ENCODE results near the gene HACD1. TPM values are rescaled to one million over a fixed set of nuclear protein-coding genes. Genes with fewer than 3 reads are reported as not detected.

The HACD1 gene
- under 1 TPM; 0.47 to 0.69 TPM for total RNA-seq

GRCh38 chr10:17617031-17617911 is at the start of gene HACD1:
TSS of gene HACD1 (minus strand) at chr10:17617374. CDS start at chr10:17617339, 35 bp downstream.
- DNase-seq: peak; percentile 51
- ChIA-PET POLR2A (no interaction called here), CTCF (interaction anchor here (0.7 to 2.2 kb wide), 6 partner anchors 10 to 30 kb away, joined by 3 to 8 read pairs (median 4); partner anchors contain the start of gene STAM)
- Mint-ChIP-seq H3K9me3 (no peaks in the 10 kb centered on the region), H3K27me3 (peaks cover 21% of the 10 kb centered on the region), H3K27ac (no peak within 1 kb of the TSS), H3K36me3 (ENCODE audit: low read depth) (no peaks in the 10 kb centered on the region), H3K4me3 (peak within 1 kb of the TSS; percentile 81), H3K4me1 (peaks cover 5% of the 10 kb centered on the region)

GRCh38 chr10:17665747-17666146 is 48.6 kb upstream of the HACD1 start:
- no peaks in the 10 kb centered on the region for H3K9me3 Mint-ChIP-seq
- DNase-seq: no peak
- H3K27ac Mint-ChIP-seq: no peak overlapping the region
- CTCF ChIA-PET: no interaction called here
- peaks cover 32% of the 10 kb centered on the region for H3K36me3 Mint-ChIP-seq (ENCODE audit: low read depth)
- H3K4me3 Mint-ChIP-seq: no peak overlapping the region
- POLR2A ChIA-PET: no interaction called here
- no peaks in the 10 kb centered on the region for H3K27me3 Mint-ChIP-seq
- peaks cover 41% of the 10 kb centered on the region for H3K4me1 Mint-ChIP-seq

DNA sequence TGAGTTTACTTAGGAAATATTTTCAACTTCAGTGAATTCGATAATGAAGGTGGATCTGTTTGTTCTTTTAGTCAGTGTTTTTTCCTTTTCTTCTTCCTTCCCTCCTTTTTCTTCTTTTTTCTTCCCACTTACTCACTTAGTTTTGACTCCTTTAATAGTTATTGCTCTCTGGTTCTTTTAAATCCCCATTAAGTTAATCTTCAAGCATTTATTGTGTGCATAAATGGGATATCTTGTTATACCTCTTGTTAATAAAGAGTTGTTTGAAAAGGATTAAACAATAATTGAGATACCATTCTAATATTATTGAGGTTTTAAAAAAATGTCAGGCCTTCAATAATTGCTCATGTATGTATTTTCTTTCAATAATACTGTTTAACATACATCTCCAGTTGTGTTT is 46.3 kb upstream of the HACD1 start:
- CTCF ChIA-PET: interaction anchor here (1.6 kb wide), 1 partner anchor 20 kb away, joined by 8 read pairs; the partner anchor contains the start of gene STAM
- POLR2A ChIA-PET: no interaction called here

GRCh38 chr10:17662193-17663138 is 45.3 kb upstream of the HACD1 start:
- Mint-ChIP-seq H3K9me3 (peaks cover 3% of the 10 kb centered on the region), H3K4me1 (peaks cover 20% of the 10 kb centered on the region), H3K36me3 (ENCODE audit: low read depth) (peaks cover 28% of the 10 kb centered on the region), H3K27ac (no peak overlapping the region), H3K4me3 (no peak overlapping the region), H3K27me3 (no peaks in the 10 kb centered on the region)
- ChIA-PET POLR2A (no interaction called here), CTCF (interaction anchor here (0.6 to 1.6 kb wide), 5 partner anchors 11 to 969 kb away, joined by 3 to 8 read pairs (median 4); partner anchors contain the start of gene STAM)
- DNase-seq: no peak

More for the DNA sequence above, 46.3 kb upstream of the HACD1 start:
- Mint-ChIP-seq H3K36me3 (ENCODE audit: low read depth) (peaks cover 33% of the 10 kb centered on the region), H3K4me3 (no peak overlapping the region), H3K27me3 (no peaks in the 10 kb centered on the region), H3K4me1 (peaks cover 24% of the 10 kb centered on the region), H3K27ac (no peak overlapping the region), H3K9me3 (no peaks in the 10 kb centered on the region)
- no peak for DNase-seq

- Mint-ChIP-seq H3K27me3 (no peaks in the 10 kb centered on the region), H3K36me3 (ENCODE audit: low read depth) (peaks cover 34% of the 10 kb centered on the region), H3K4me3 (no peak overlapping the region), H3K4me1 (peaks cover 23% of the 10 kb centered on the region), H3K27ac (no peak overlapping the region), H3K9me3 (peaks cover 4% of the 10 kb centered on the region)
- DNase-seq: no peak
- ChIA-PET POLR2A (no interaction called here), CTCF (interaction anchor here (1.1 to 1.2 kb wide), 2 partner anchors 10 to 14 kb away, joined by 3 to 4 read pairs; no protein-coding TSS in a partner anchor)
Measured at GRCh38 chr10:17661510-17661909, 44.3 kb upstream of the HACD1 start.

DNA sequence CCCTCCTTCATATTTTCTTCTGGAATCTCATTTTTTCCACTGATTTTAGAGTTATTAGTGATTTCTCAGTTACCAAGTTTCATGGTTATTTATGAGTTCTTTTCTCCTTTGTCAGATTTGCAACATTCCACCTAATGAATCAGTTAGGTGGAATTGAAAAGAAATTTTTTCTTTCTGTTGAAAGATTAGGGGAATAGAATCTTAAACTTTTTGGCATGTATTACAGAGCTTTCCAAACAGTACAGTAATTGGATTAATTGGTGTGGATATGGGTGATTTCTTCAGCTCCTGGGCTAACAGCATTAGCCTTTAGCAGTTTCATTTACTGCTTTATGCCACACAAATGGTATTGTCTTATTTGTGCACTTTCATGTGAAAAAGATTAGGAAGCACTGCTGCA is 43.7 kb upstream of the HACD1 start:
- DNase-seq: no peak
- H3K27ac Mint-ChIP-seq: no peak overlapping the region
- H3K4me1 Mint-ChIP-seq: peaks cover 25% of the 10 kb centered on the region
- CTCF ChIA-PET: no interaction called here
- no peak overlapping the region for H3K4me3 Mint-ChIP-seq
- POLR2A ChIA-PET: no interaction called here
- H3K9me3 Mint-ChIP-seq: peaks cover 8% of the 10 kb centered on the region
- H3K27me3 Mint-ChIP-seq: no peaks in the 10 kb centered on the region
- H3K36me3 Mint-ChIP-seq (ENCODE audit: low read depth): peaks cover 38% of the 10 kb centered on the region

- ChIA-PET POLR2A (no interaction called here), CTCF (no interaction called here)
- Mint-ChIP-seq H3K27ac (no peak overlapping the region), H3K9me3 (peaks cover 15% of the 10 kb centered on the region), H3K27me3 (no peaks in the 10 kb centered on the region), H3K4me1 (peaks cover 40% of the 10 kb centered on the region), H3K4me3 (no peak overlapping the region), H3K36me3 (ENCODE audit: low read depth) (peaks cover 52% of the 10 kb centered on the region)
- DNase-seq: no peak
Measured at GRCh38 chr10:17659365-17659764, 42.2 kb upstream of the HACD1 start.

DNA sequence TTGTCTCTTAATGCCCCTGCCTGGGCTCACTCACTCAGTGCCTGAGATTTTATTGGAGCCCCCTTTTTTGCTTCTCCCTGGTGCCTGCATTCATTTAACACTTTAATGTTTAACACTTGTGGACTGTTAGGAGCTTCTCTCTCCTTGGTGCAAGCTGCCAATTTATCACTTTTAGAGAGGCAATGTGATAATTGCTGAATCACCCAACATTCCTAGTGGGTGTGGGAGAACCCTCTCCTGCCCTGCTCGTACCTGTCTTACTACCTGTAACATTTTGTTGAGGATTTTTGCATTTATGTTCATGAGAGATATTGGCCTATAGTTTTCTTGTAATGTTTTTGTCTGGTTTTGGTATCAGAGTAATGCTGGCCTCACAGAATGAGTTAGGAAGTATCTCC is 39.9 kb upstream of the HACD1 start:
- Mint-ChIP-seq H3K27ac (no peak overlapping the region), H3K36me3 (ENCODE audit: low read depth) (peaks cover 60% of the 10 kb centered on the region), H3K4me3 (no peak overlapping the region), H3K9me3 (peaks cover 30% of the 10 kb centered on the region), H3K27me3 (no peaks in the 10 kb centered on the region), H3K4me1 (peaks cover 32% of the 10 kb centered on the region)
- POLR2A ChIA-PET: no interaction called here
- CTCF ChIA-PET: interaction anchor here (0.9 to 1.0 kb wide), 2 partner anchors 15 to 81 kb away, joined by 3 read pairs; no protein-coding TSS in a partner anchor
- DNase-seq: no peak

DNA sequence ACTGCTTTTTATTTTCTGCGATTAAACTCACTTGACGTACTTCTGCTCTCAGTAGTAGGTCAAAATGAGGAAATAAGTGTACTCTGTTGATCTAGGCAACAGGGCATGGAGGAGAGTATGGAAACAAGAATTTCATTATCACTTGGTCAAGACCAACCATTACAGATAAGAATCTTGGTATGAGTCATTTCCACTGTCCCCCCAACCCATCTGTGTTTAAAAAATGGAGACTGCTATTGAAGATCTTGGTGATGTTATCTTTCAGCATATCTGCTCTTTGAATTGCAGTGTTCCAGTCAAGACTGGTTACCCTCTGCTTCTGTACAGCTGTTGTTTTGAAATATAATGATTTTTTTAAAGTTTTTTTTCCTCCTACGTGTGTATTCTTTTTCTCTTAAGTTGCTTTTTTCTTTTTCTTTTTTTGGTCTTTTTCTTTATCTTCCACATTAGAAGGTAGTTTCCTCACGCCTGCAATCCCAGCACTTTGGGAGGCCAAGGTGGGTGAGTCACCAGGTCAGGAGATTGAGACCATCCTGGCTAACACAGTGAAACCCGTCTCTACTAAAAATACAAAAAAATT is 38.5 kb upstream of the HACD1 start:
- Mint-ChIP-seq H3K27ac (no peak overlapping the region), H3K4me1 (peaks cover 39% of the 10 kb centered on the region), H3K9me3 (peaks cover 36% of the 10 kb centered on the region), H3K27me3 (no peaks in the 10 kb centered on the region), H3K4me3 (no peak overlapping the region), H3K36me3 (ENCODE audit: low read depth) (peaks cover 61% of the 10 kb centered on the region)
- ChIA-PET POLR2A (interaction anchor here (0.7 kb wide), 1 partner anchor 538 kb away, joined by 3 read pairs; no protein-coding TSS in a partner anchor), CTCF (no interaction called here)
- no peak for DNase-seq

- POLR2A ChIA-PET: interaction anchor here (0.7 kb wide), 1 partner anchor 539 kb away, joined by 3 read pairs; no protein-coding TSS in a partner anchor
- H3K27me3 Mint-ChIP-seq: no peaks in the 10 kb centered on the region
- CTCF ChIA-PET: no interaction called here
- H3K4me1 Mint-ChIP-seq: peaks cover 45% of the 10 kb centered on the region
- H3K27ac Mint-ChIP-seq: no peak overlapping the region
- no peak for DNase-seq
- no peak overlapping the region for H3K4me3 Mint-ChIP-seq
- H3K36me3 Mint-ChIP-seq (ENCODE audit: low read depth): peaks cover 65% of the 10 kb centered on the region
- peaks cover 39% of the 10 kb centered on the region for H3K9me3 Mint-ChIP-seq
Measured at GRCh38 chr10:17655009-17655408, 37.8 kb upstream of the HACD1 start.

- peaks cover 43% of the 10 kb centered on the region for H3K9me3 Mint-ChIP-seq
- no peak overlapping the region for H3K27ac Mint-ChIP-seq
- ChIA-PET CTCF (interaction anchor here (1.2 kb wide), 1 partner anchor 9 kb away, joined by 3 read pairs; the partner anchor contains the start of gene STAM), POLR2A (no interaction called here)
- H3K36me3 Mint-ChIP-seq (ENCODE audit: low read depth): peaks cover 83% of the 10 kb centered on the region
- no peak for DNase-seq
- H3K4me3 Mint-ChIP-seq: no peak overlapping the region
- H3K27me3 Mint-ChIP-seq: no peaks in the 10 kb centered on the region
- H3K4me1 Mint-ChIP-seq: peaks cover 60% of the 10 kb centered on the region
Measured at GRCh38 chr10:17652585-17652984, 35.4 kb upstream of the HACD1 start.

DNA sequence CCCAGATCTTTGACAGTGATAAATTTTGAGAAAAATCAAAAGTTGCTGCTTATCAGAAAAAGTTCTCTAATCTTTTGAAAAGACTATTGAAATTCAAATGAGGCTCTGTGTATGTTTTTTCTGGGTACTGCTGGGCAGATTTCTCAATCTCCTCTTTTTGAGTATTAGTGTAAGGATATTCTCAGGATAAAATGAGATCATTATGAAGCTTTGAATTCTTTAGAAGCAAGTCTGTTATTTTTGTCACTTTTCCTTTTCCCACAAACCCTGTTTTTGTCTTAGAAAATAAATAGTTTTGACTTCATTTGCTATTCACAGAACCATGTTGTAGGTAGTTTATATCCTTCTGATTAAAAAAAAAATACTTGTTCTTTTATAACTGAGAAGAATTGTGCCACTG is 34.7 kb upstream of the HACD1 start:
- CTCF ChIA-PET: interaction anchor here (0.9 kb wide), 1 partner anchor 10 kb away, joined by 4 read pairs; no protein-coding TSS in a partner anchor
- no peak for DNase-seq
- H3K4me1 Mint-ChIP-seq: peaks cover 63% of the 10 kb centered on the region
- H3K27me3 Mint-ChIP-seq: no peaks in the 10 kb centered on the region
- peaks cover 84% of the 10 kb centered on the region for H3K36me3 Mint-ChIP-seq (ENCODE audit: low read depth)
- H3K4me3 Mint-ChIP-seq: no peak overlapping the region
- H3K9me3 Mint-ChIP-seq: peaks cover 42% of the 10 kb centered on the region
- POLR2A ChIA-PET: no interaction called here
- no peak overlapping the region for H3K27ac Mint-ChIP-seq
